NT2/D1 (cell line): ENCODE data around the gene ACTC1.
"Not testable (repeated sequence)": the region's sequence is repeated elsewhere in the genome, so short reads cannot be mapped to it uniquely, and the experiment has no call there.

Experiments used
- DNase-seq: peaks from one replicate; pipeline ENCODE4 v3.0.0-alpha.2; 2011; ENCODE audit warnings: low read depth, low spot score
- H3K27me3 ChIP-seq: 2 replicates; pipeline ENCODE4 v1.6.0; 2011; ENCODE audit warnings: mild to moderate bottlenecking; ENCODE audit not compliant: insufficient read length, insufficient read depth
- H3K36me3 ChIP-seq: 2 replicates; pipeline ENCODE4 v1.6.1; 2011; ENCODE audit warnings: mild to moderate bottlenecking, low read length, mixed read lengths; ENCODE audit not compliant: insufficient read depth, insufficient read length
- H3K4me1 ChIP-seq: 2 replicates; pipeline ENCODE4 v1.5.1; 2011; ENCODE audit not compliant: insufficient read depth, insufficient read length
- H3K4me3 ChIP-seq: 2 replicates; pipeline ENCODE4 v1.5.1; 2011; ENCODE audit warnings: low read depth; ENCODE audit not compliant: insufficient read length
- H3K9ac ChIP-seq: 2 replicates; pipeline ENCODE4 v1.6.0; 2011; ENCODE audit warnings: low read depth; ENCODE audit not compliant: insufficient read length
- H3K9me3 ChIP-seq: 2 replicates; pipeline ENCODE4 v1.5.1; 2011; ENCODE audit warnings: mild to moderate bottlenecking, low read length; ENCODE audit not compliant: insufficient read depth
- SUZ12 ChIP-seq: IDR thresholded peaks from 2 replicates; pipeline ENCODE4 v1.6.1; 2011; ENCODE audit not compliant: insufficient read length, insufficient read depth; ENCODE audit errors: extremely low read depth
- YY1 ChIP-seq: IDR thresholded peaks from 2 replicates; pipeline ENCODE4 v1.6.1; 2011; ENCODE audit not compliant: insufficient read length, insufficient read depth
- ZNF274 ChIP-seq: IDR thresholded peaks from 2 replicates; pipeline ENCODE4 v1.6.1; 2011; ENCODE audit warnings: mild to moderate bottlenecking, low read depth, low read length

ACTC1 gene

DNA sequence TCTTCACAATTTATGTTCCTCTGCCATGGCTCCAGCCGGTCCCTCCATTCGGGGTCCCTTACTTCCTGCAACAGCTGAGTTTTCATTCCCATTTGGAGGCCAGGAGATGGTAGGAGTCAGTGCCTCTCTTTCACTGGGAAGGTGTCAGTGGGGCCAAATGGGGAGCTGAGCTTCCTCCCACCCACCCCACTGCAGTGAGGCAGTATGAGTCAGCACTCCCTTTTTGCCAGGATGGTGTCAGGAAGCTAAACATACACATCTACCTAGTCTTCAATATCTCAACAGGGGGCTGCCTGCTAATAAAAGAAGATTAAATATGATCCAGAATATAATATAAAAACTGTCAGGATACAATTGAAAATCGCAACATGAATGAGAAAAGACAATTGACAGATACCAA lies 12.7 kb upstream of the ACTC1 start:
- no peaks in the 10 kb centered on the region for H3K36me3 ChIP-seq
- no peak for TF ChIP-seq SUZ12
- TF ChIP-seq ZNF274: no peak
- no peak for TF ChIP-seq YY1
- H3K9ac ChIP-seq: no peak overlapping the region
- no peaks in the 10 kb centered on the region for H3K4me1 ChIP-seq
- no peak overlapping the region for H3K4me3 ChIP-seq
- no peaks in the 10 kb centered on the region for H3K27me3 ChIP-seq
- DNase-seq: no peak
- no peaks in the 10 kb centered on the region for H3K9me3 ChIP-seq

GRCh38 chr15:34807241-34807640 lies 11.9 kb upstream of the ACTC1 start:
- not testable (repeated sequence) for H3K9me3 ChIP-seq, H3K9ac ChIP-seq, H3K4me3 ChIP-seq, H3K36me3 ChIP-seq, H3K27me3 ChIP-seq, DNase-seq, H3K4me1 ChIP-seq

- no peaks in the 10 kb centered on the region for H3K9me3 ChIP-seq
- no peak for DNase-seq
- no peak overlapping the region for H3K9ac ChIP-seq
- H3K4me1 ChIP-seq: no peaks in the 10 kb centered on the region
- no peaks in the 10 kb centered on the region for H3K36me3 ChIP-seq
- TF ChIP-seq YY1 (no peak), SUZ12 (no peak), ZNF274 (no peak)
- no peaks in the 10 kb centered on the region for H3K27me3 ChIP-seq
- H3K4me3 ChIP-seq: no peak overlapping the region
Observed at GRCh38 chr15:34804776-34805175, 9.4 kb upstream of the ACTC1 start.

DNA sequence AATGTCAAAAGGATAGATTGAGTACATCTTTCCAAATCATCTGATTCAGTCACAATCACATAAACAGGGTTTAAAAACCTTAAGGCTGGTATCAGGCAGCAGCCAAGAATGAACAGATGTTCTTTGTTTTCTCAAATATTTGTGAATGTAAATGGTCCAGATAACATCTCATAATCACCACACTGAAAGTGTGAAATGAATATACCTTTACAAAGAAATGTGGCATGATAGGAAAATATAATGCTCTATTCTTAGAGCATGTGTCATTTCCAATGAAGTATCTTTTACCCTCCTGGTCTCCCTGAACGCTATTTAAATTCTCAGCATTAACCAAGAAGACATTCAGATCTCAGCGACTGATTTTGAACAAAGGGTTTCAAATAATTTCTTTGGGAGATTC lies 8.8 kb upstream of the ACTC1 start:
- Histone ChIP-seq H3K9me3 (no peaks in the 10 kb centered on the region), H3K9ac (no peak overlapping the region), H3K27me3 (no peaks in the 10 kb centered on the region)

DNA sequence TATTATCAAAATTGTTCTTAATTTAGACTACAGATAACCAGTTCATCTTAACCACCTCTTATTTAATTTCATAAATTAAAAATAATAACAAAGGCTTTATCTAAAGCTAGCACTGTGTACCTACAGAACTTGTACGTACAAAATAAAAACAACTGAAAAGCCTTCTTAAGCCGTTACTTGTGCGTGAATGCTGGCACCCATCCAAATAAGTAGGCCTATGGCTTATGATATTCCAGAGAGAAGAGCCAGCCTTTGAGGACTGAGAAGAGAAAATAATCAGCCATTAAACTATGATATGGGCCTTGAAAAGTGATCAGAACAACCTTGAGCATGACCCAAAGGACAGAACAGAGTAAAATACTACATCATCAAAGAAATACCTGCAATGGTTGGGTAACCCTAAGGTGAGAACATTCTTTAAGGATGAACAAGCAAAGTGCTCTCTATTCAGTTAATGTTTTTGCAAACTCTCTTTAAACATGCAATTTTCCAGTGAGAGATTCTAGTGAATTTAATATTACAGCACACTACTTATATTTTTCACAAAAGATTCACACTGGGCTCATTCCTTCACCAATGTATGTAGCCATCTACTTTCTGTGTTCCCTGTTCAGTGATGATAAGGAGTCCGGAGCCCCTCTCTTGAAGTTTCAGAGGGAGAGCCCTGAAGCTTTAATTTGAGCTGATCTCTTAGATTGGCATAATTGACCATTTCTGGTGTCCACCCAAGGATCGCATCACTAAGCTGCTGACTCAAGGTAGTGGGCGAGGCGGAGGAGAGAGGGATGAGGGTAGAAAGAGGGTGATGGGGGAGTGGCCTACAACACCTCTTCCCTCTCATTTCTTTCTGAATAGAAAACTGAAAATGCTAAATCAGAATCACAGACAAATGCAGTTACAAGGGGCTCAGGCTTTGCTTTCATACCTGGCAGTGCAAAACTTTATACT lies 7.7 kb upstream of the ACTC1 start:
- Histone ChIP-seq H3K27me3 (no peaks in the 10 kb centered on the region), H3K9ac (no peak overlapping the region), H3K4me3 (no peak overlapping the region), H3K9me3 (no peaks in the 10 kb centered on the region), H3K4me1 (no peaks in the 10 kb centered on the region), H3K36me3 (no peaks in the 10 kb centered on the region)
- TF ChIP-seq SUZ12: no peak
- no peak for TF ChIP-seq YY1
- no peak for TF ChIP-seq ZNF274
- no peak for DNase-seq

More for the DNA sequence above, 8.8 kb upstream of the ACTC1 start:
- TF ChIP-seq SUZ12 (no peak), YY1 (no peak), ZNF274 (no peak)
- H3K36me3 ChIP-seq: no peaks in the 10 kb centered on the region
- DNase-seq: no peak
- H3K4me3 ChIP-seq: no peak overlapping the region
- no peaks in the 10 kb centered on the region for H3K4me1 ChIP-seq

DNA sequence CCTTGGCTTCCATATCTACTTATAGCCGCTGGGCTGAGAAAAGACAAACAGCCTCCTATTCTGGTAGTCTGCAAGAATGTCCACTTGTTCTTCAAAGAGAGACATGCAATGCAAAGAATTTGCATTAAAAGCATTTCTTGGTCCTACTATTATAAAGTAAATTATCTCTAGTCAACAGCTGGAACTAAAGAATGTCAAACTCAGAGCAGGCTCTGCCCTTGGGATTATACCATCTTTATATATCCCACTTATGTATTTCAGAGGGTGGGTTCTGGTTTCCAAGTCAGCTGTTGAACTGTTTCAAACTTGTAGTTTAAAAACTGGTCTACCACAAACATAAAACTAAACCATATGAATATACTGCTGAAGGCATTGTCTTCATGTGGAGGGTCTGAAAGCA lies 7.0 kb upstream of the ACTC1 start:
- no peak for TF ChIP-seq YY1
- TF ChIP-seq SUZ12: no peak
- TF ChIP-seq ZNF274: no peak
- Histone ChIP-seq H3K9me3 (no peaks in the 10 kb centered on the region), H3K27me3 (no peaks in the 10 kb centered on the region), H3K4me1 (no peaks in the 10 kb centered on the region), H3K4me3 (no peak overlapping the region), H3K9ac (no peak overlapping the region), H3K36me3 (no peaks in the 10 kb centered on the region)
- no peak for DNase-seq

- H3K4me3 ChIP-seq: no peak overlapping the region
- H3K36me3 ChIP-seq: no peaks in the 10 kb centered on the region
- TF ChIP-seq ZNF274: no peak
- no peak for TF ChIP-seq SUZ12
- TF ChIP-seq YY1: no peak
- H3K9me3 ChIP-seq: no peaks in the 10 kb centered on the region
- peaks cover 22% of the 10 kb centered on the region for H3K27me3 ChIP-seq
- no peaks in the 10 kb centered on the region for H3K4me1 ChIP-seq
- no peak for DNase-seq
- no peak overlapping the region for H3K9ac ChIP-seq
Observed at GRCh38 chr15:34799149-34800101, 4.1 kb upstream of the ACTC1 start.
